Effector memory CD4-positive, alpha-beta T cell (primary cell): Measurements from ENCODE around the gene DYNLT5.

Experiments used
- DNase-seq, 3 donors: peaks; one replicate each; pipeline ENCODE4 v3.0.0-alpha.2; 2020
- H3K27ac ChIP-seq: 2 replicates; pipeline ENCODE4 v1.7.0; 2013; ENCODE audit warnings: mild to moderate bottlenecking, low read length, moderate library complexity; ENCODE audit not compliant: insufficient read depth, poor library complexity, severe bottlenecking
- H3K27me3 ChIP-seq: replicated peaks from 2 replicates; pipeline ENCODE4 v1.7.0; 2013; ENCODE audit warnings: mild to moderate bottlenecking, low read length; ENCODE audit not compliant: insufficient read depth, control insufficient read depth, poor library complexity, severe bottlenecking
- H3K36me3 ChIP-seq: 2 replicates; pipeline ENCODE4 v1.7.0; 2013; ENCODE audit warnings: mild to moderate bottlenecking, low read length, moderate library complexity; ENCODE audit not compliant: control insufficient read depth, insufficient read depth
- H3K4me1 ChIP-seq: 2 replicates; pipeline ENCODE4 v1.7.0; 2013; ENCODE audit warnings: low read length, mild to moderate bottlenecking; ENCODE audit not compliant: control insufficient read depth, insufficient read depth, poor library complexity, severe bottlenecking
- H3K4me3 ChIP-seq: 2 replicates; pipeline ENCODE4 v1.7.0; 2013; ENCODE audit warnings: low read length, low read depth, mild to moderate bottlenecking; ENCODE audit not compliant: insufficient read depth, poor library complexity, severe bottlenecking
- H3K9me3 ChIP-seq: 2 replicates; pipeline ENCODE4 v1.7.0; 2013; ENCODE audit warnings: mild to moderate bottlenecking, low read length, moderate library complexity; ENCODE audit not compliant: control insufficient read depth

Gene DYNLT5

DNA sequence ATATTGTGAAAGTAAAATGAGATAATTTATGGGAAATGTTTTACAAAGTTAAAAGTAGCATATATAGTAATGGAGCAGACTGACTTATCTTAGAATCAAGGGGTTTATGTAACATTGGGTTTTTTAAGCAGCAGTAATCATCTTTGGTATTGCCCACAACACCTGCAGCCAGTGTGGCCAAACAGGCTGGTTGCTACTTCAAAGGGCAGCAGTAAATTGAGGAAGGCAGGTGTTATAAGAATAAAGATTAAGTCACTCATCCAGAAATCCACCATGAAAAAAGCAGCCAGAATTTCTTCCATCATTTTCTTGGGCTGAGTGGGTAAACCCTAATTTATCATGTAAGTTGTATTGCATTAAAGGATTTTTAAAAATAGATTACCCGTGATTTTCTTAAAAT, 16.7 kb downstream of the DYNLT5 start:
- DNase-seq = no peak
- peaks cover 4% of the 10 kb centered on the region for H3K4me1 ChIP-seq
- no peaks in the 10 kb centered on the region for H3K27me3 ChIP-seq
- no peaks in the 10 kb centered on the region for H3K9me3 ChIP-seq
- no peak overlapping the region for H3K4me3 ChIP-seq
- H3K36me3 ChIP-seq = no peaks in the 10 kb centered on the region
- no peak overlapping the region for H3K27ac ChIP-seq

DNA sequence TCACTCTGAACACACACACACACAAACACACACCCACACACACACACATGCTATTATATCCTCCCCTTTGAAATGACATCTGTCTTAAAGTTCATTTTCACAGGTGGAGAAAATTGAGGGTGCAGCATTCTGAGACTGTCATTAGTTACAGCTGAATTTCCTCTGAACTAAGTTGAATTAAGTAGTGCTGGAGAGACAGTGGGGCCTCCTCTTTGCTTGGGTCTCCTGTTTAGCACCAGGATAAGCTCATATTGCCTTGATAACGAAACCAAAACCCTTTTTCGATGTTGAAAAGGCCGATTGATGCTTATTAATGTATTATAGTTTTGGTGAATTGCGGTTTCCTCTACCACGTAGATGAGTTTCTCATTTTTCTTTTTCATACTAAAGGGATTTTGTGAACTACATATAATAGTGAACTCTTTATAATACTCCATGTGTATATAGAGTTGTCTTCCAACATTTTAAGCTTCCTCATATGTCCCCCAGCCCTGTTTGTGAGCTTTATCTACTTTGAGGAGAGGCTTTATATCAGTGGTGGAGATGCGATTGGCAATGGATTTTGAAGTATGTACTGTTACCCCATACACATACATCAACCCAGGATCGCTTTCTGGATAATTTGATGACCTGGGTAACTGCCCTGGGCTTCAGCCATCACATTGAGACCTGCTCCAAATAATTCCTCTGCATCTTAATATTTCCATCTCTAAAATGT, 17.4 kb downstream of the DYNLT5 start:
- no peak for DNase-seq
- Histone ChIP-seq H3K4me3 (peak overlapping the region; percentile 41), H3K27ac (no peak overlapping the region)

DNA sequence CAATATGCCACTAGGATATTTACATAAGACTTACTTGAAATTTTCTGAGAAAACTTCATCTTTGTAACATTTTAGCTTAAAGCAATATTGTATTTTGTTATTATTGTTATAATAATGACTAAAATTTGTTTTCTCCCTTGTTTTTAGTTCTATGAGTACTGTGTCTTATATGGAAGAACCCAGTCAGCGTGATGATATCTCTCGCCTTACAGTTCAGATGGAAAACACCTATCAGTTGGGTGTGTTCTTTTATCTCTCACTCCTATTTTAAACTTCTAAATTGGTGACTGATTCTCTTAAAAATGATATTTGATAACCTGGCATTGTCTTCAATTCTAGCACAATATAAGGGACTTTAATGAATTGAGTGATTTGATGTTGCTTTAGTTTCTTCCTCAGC, 18.0 kb downstream of the DYNLT5 start:
- H3K4me1 ChIP-seq = peaks cover 4% of the 10 kb centered on the region
- DNase-seq = no peak
- H3K27ac ChIP-seq = no peak overlapping the region
- H3K27me3 ChIP-seq = no peaks in the 10 kb centered on the region
- no peaks in the 10 kb centered on the region for H3K9me3 ChIP-seq
- H3K4me3 ChIP-seq = peak overlapping the region; percentile 41
- H3K36me3 ChIP-seq = no peaks in the 10 kb centered on the region

More for the DNA sequence above, 17.4 kb downstream of the DYNLT5 start:
- no peaks in the 10 kb centered on the region for H3K9me3 ChIP-seq
- no peaks in the 10 kb centered on the region for H3K36me3 ChIP-seq
- H3K27me3 ChIP-seq = no peaks in the 10 kb centered on the region
- H3K4me1 ChIP-seq = peaks cover 4% of the 10 kb centered on the region

DNA sequence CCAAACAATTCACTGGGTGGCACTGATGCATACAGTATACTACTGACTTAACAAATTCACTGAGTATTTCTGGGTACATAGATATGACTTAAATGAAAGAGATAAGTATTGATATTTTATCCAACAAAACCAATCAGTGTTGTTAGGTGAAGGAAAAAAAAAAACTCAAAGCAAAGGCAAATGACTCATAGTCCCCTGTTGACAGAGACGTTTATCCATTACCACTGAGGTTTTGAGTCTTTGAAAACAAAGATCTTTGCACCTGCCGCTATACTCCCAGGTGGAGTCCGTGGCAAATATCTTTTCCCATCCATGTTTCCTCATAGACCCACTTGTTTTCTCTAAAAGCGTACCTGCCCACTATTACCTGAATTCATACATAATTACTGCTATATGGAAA, 18.4 kb downstream of the DYNLT5 start:
- no peaks in the 10 kb centered on the region for H3K27me3 ChIP-seq
- H3K4me3 ChIP-seq = no peak overlapping the region
- DNase-seq = no peak
- H3K27ac ChIP-seq = no peak overlapping the region
- H3K36me3 ChIP-seq = no peaks in the 10 kb centered on the region
- no peaks in the 10 kb centered on the region for H3K9me3 ChIP-seq
- peaks cover 4% of the 10 kb centered on the region for H3K4me1 ChIP-seq

DNA sequence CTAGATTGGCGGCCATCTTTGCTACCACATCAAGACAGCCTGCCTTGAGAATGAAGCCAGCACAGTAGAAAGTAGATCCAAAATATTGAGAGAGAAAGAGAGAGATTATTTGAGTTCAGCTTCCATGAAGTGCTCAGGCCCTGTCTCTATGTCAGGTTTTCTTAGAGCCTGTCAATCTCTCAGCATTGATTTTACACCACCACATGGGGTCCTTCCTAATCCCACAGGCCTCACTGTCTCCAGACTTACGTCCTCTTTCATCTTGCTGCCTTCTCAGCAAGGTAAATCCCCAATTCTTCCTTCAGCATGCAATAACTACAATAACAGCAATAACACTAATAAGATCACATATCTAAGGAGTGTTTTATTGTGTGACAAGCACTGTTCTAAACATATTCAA, 21.0 kb downstream of the DYNLT5 start:
- H3K27ac ChIP-seq = no peak overlapping the region
- H3K36me3 ChIP-seq = no peaks in the 10 kb centered on the region
- H3K4me3 ChIP-seq = no peak overlapping the region
- DNase-seq = no peak
- no peaks in the 10 kb centered on the region for H3K27me3 ChIP-seq
- H3K4me1 ChIP-seq = peaks cover 4% of the 10 kb centered on the region
- H3K9me3 ChIP-seq = no peaks in the 10 kb centered on the region

DNA sequence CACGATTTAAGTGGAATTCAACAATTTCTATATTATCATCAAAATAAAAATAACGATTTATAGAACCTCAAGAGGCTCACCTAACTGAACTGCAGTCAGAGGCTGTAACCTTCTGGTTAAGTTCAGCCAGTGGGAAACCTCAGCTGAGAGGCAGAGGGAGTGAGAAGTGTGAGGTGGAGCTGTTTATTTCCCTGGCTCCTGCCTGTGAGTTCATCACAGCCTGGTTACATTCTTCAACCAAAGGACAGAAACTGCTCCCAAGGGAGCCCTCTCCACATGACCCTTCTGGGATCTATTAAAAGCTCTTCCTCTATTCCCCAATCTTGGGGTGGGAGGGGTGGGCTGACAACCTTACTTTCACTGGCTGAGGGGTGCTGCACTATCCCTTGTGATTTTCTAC, 22.2 kb downstream of the DYNLT5 start:
- Histone ChIP-seq H3K27me3 (no peaks in the 10 kb centered on the region), H3K9me3 (no peaks in the 10 kb centered on the region), H3K27ac (no peak overlapping the region), H3K4me3 (no peak overlapping the region), H3K4me1 (no peaks in the 10 kb centered on the region), H3K36me3 (no peaks in the 10 kb centered on the region)
- DNase-seq = no peak

DNA sequence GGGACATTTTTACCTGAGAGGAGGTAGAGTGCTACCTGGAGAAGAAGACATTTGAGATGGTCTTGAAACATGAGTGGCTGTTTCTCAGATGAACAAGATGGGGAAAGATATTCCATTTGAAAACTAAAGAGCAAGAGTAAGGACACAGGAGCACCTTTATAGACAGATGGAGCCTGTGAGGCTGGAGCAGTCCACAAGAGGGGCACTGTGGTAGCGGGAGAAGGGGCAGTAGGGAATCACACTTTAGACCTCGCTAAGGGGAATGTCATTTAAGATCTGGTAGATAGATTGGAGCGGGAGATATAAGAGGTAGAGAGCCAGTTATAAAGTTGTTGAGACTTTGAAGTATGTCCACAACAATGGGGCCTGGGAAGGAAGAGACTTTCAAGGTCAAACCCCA, 23.4 kb downstream of the DYNLT5 start:
- no peaks in the 10 kb centered on the region for H3K36me3 ChIP-seq
- H3K4me1 ChIP-seq = no peaks in the 10 kb centered on the region
- no peak for DNase-seq

DNA sequence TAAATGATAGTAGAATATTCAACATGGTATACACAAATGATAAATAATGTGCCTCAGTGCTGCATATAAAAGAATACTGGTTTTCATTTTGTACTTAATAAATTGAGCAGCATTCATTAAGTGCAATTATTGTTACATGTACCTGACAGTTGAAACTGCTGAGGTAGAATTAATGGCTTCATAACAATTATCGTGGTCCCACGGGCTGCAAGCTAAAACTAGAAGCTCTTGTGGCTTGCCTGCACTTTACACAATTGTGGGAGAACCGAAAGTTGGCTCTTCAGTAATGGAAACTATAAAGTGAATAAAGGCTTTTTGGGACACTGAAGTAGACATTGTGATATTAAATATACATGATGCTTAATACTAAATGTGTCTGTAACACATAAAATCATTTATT, 25.6 kb downstream of the DYNLT5 start:
- Histone ChIP-seq H3K4me1 (no peaks in the 10 kb centered on the region), H3K36me3 (no peaks in the 10 kb centered on the region), H3K27me3 (no peaks in the 10 kb centered on the region), H3K9me3 (no peaks in the 10 kb centered on the region), H3K27ac (no peak overlapping the region), H3K4me3 (no peak overlapping the region)
- DNase-seq = no peak

More for the DNA sequence above, 23.4 kb downstream of the DYNLT5 start:
- Histone ChIP-seq H3K27me3 (no peaks in the 10 kb centered on the region), H3K27ac (no peak overlapping the region), H3K9me3 (no peaks in the 10 kb centered on the region), H3K4me3 (no peak overlapping the region)

DNA sequence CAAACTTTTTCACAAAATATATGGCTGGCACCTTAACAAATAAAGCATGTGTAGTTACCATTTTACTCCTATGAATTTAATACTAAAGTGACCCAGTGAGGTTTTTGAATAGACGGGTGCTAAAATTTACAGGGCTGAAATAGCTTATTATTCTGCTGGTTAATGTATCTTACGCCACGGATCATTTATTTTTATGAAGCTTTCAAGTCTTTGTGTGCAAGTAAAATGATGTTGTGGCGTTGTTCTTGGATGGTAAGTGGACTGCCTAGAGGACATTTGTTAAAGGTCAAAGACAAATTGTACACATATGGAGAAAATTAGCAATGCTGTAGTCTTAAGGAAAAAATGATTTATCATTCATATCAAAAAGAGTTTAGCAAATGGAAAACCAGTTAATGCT, 26.0 kb downstream of the DYNLT5 start:
- Histone ChIP-seq H3K9me3 (no peaks in the 10 kb centered on the region), H3K4me3 (no peak overlapping the region), H3K36me3 (no peaks in the 10 kb centered on the region), H3K27ac (no peak overlapping the region), H3K27me3 (no peaks in the 10 kb centered on the region), H3K4me1 (no peaks in the 10 kb centered on the region)
- no peak for DNase-seq

DNA sequence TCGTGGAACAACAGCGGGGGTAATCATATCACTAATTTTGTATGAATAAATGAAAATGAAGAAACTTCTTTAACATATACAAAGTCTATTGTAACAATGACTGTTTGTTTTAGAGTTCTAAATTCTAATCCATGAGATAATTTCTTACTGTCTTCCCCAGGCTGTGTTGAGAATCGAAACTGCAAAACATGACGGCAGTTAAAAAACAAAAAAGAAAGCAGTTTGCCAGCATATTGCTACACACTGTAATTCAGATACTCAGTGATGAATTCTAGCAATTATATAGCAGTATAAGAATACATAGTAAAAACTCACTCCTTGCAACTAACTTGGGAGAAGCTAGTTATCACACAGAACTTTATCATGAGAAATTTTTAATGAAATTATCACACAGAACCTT, 26.7 kb downstream of the DYNLT5 start:
- no peak for DNase-seq
- no peak overlapping the region for H3K4me3 ChIP-seq
- no peaks in the 10 kb centered on the region for H3K9me3 ChIP-seq
- no peaks in the 10 kb centered on the region for H3K4me1 ChIP-seq
- H3K27ac ChIP-seq = no peak overlapping the region
- H3K27me3 ChIP-seq = no peaks in the 10 kb centered on the region
- H3K36me3 ChIP-seq = no peaks in the 10 kb centered on the region
